K562 (cell line): ENCODE measurements around the gene DTNB. TPM values are rescaled to one million over a fixed set of nuclear protein-coding genes. Genes with fewer than 3 reads are reported as not detected.

Experiments
- ATAC-seq: fragments of 200-7000 bp; cut with Tn5 transposase; 3 replicates; pipeline ENCODE4 v1.9.1; 2020; ENCODE audit warnings: moderate library complexity
- BruUV-seq: library from RNA; stranded (reverse); fragments of 400-500 nt; replicated peaks from 2 replicates; lab custom pipeline; 2021; lab: Mats Ljungman, UMichigan
- CTCF ChIA-PET: fragments of 300-600 bp; formaldehyde crosslinking; extraction: SDS; loops from one replicate; lab custom pipeline; 2021; ENCODE audit warnings: low intra/inter-chr PET ratio; lab: Yijun Ruan, JAX
- POLR2A ChIA-PET: fragments of 300-600, 350-650 bp; sonication (Branson Sonifier 250); formaldehyde crosslinking; extraction: SDS; loops from one replicate; lab custom pipeline; 2021; ENCODE audit warnings: antibody characterized with exemption, inconsistent platforms; lab: Yijun Ruan, JAX
- DNase-seq, 4 experiments: peaks; one replicate each; pipeline versions ENCODE4 v3.0.0 to v3.0.0-alpha.2; 2011 to 2018; ENCODE audit warnings: low spot score in 3 of 4, mixed read lengths in 3 of 4; ENCODE audit errors: extremely low read depth in 1 of 4
- FAIRE-seq: peaks from 2 replicates; lab custom pipeline; 2011; peaks lifted over from hg19 to GRCh38; lab: Jason Lieb, UNC
- H2AFZ ChIP-seq: 2 replicates; pipeline ENCODE4 v1.6.0; 2011; ENCODE audit warnings: low read depth, low read length, control low read depth, inconsistent platforms
- H3K27ac ChIP-seq: fragments of 200-600 bp; 3 replicates; pipeline ENCODE4 v1.8.0; 2011; ENCODE audit warnings: low read depth, mild to moderate bottlenecking, control low read depth, inconsistent platforms, low read length, moderate library complexity, mixed read lengths; ENCODE audit errors: extremely low read depth
- H3K27me3 ChIP-seq, 2 experiments: fragments of 300-600 bp in 1 of 2; 2 replicates in 1 of 2; 3 replicates in 1 of 2; pipeline versions ENCODE4 v1.6.0 to v1.8.0; 2011; ENCODE audit warnings: inconsistent platforms in 2 of 2, low read length in 2 of 2, mild to moderate bottlenecking in 1 of 2, mixed read lengths in 1 of 2, moderate library complexity in 1 of 2; ENCODE audit not compliant: control insufficient read depth in 2 of 2, insufficient read depth in 2 of 2
- H3K36me3 ChIP-seq: fragments of 300-600 bp; 3 replicates; pipeline ENCODE4 v1.8.0; 2011; ENCODE audit warnings: mild to moderate bottlenecking, low read length, inconsistent platforms; ENCODE audit not compliant: control insufficient read depth, insufficient read depth
- H3K4me1 ChIP-seq, 2 experiments: fragments of 200-600 bp in 1 of 2; replicated peaks in 1 of 2; 2 replicates in 1 of 2; 3 replicates in 1 of 2; pipeline versions ENCODE4 v1.5.1 to v1.8.0; 2011; ENCODE audit warnings: inconsistent platforms in 2 of 2, low read length in 2 of 2, mild to moderate bottlenecking in 1 of 2, mixed read lengths in 1 of 2, moderate library complexity in 1 of 2; ENCODE audit not compliant: control insufficient read depth in 2 of 2, insufficient read depth in 2 of 2
- H3K4me2 ChIP-seq: 2 replicates; pipeline ENCODE4 v1.6.1; 2011; ENCODE audit warnings: low read length, control low read depth, inconsistent platforms, mixed read lengths; ENCODE audit not compliant: insufficient read depth
- H3K4me3 ChIP-seq: fragments of 200-600 bp; sonication (generic), shearing (Covaris generic); 2 replicates; pipeline ENCODE4 v1.5.1; 2016; ENCODE audit warnings: control low read depth, inconsistent platforms
- H3K79me2 ChIP-seq: fragments of 200-600 bp; 3 replicates; pipeline ENCODE4 v1.8.0; 2011; ENCODE audit warnings: low read length, inconsistent platforms; ENCODE audit not compliant: control insufficient read depth, insufficient read depth
- H3K9ac ChIP-seq, 2 experiments: 2 replicates each; pipeline versions ENCODE4 v1.6.0 to v1.6.1; 2011; ENCODE audit warnings: low read depth in 2 of 2, low read length in 2 of 2, control low read depth in 1 of 2, inconsistent platforms in 1 of 2, mild to moderate bottlenecking in 1 of 2, mixed read lengths in 1 of 2; ENCODE audit not compliant: insufficient read depth in 1 of 2
- H3K9me1 ChIP-seq: one replicate; pipeline ENCODE4 v1.6.0; 2011; ENCODE audit warnings: inconsistent platforms, mild to moderate bottlenecking, low read length, moderate library complexity; ENCODE audit not compliant: control insufficient read depth, insufficient read depth
- H3K9me3 ChIP-seq: replicated peaks from 2 replicates; pipeline ENCODE4 v1.5.1; 2011; ENCODE audit warnings: low read depth, low read length, inconsistent platforms; ENCODE audit not compliant: control insufficient read depth, insufficient read depth
- H4K20me1 ChIP-seq: replicated peaks from 2 replicates; pipeline ENCODE4 v1.6.1; 2011; ENCODE audit warnings: low read length, inconsistent platforms, mixed read lengths; ENCODE audit not compliant: control insufficient read depth, insufficient read depth
- BHLHE40 ChIP-seq: IDR thresholded peaks from 2 replicates; pipeline ENCODE4 v1.6.1; 2011; ENCODE audit warnings: low read length, improper control_type of control experiment
- CHD7 ChIP-seq: fragments of 200-600 bp; sonication (generic); IDR thresholded peaks from one replicate; pipeline ENCODE4 v1.6.1; 2012; ENCODE audit warnings: mild to moderate bottlenecking, low read depth, low read length, inconsistent platforms
- KLF10 ChIP-seq: fragments of 250-450 bp; sonication (Bioruptor Pico); IDR thresholded peaks from 2 replicates; pipeline ENCODE4 v1.6.1; 2021; ENCODE audit warnings: matching md5 sums
- KLF6 ChIP-seq: fragments of 250-450 bp; sonication (Bioruptor Pico); IDR thresholded peaks from 2 replicates; pipeline ENCODE4 v1.4.0; 2020; ENCODE audit warnings: mild to moderate bottlenecking, moderate library complexity, borderline replicate concordance
- MAFK ChIP-seq: IDR thresholded peaks from 2 replicates; pipeline ENCODE4 v1.6.1; 2011; ENCODE audit warnings: low read length, improper control_type of control experiment
- OTX1 ChIP-seq: fragments of 450-650 bp; formaldehyde crosslinking; IDR thresholded peaks from 2 replicates; pipeline ENCODE4 v1.4.0; 2022; ENCODE audit warnings: mild to moderate bottlenecking
- STAG1 ChIP-seq: sonication (generic); formaldehyde crosslinking; IDR thresholded peaks from 2 replicates; pipeline ENCODE4 v1.5.0; 2020; ENCODE audit warnings: missing genetic modification reagents, borderline replicate concordance
- TARDBP ChIP-seq: fragments of 450-650 bp; IDR thresholded peaks from 2 replicates; pipeline ENCODE4 v1.6.1; 2016
- ZKSCAN8 ChIP-seq: fragments of 200-800 bp; sonication (Bioruptor generic); IDR thresholded peaks from 2 replicates; pipeline ENCODE4 v1.6.1; 2016; ENCODE audit warnings: missing genetic modification characterization, missing compliant biosample characterization
- ZNF561 ChIP-seq: fragments of 450-650 bp; formaldehyde crosslinking; conservative IDR thresholded peaks from 2 replicates; pipeline ENCODE4 v1.4.0; 2020; ENCODE audit warnings: mild to moderate bottlenecking, moderate library complexity
- WGBS: fragments of 100-300 bp; shearing (Covaris generic); methylation state at CpG from one replicate; pipeline ENCODE4 v1.1.6; 2016; ENCODE audit warnings: low coverage, mixed read lengths; ENCODE audit not compliant: insufficient coverage; ENCODE audit errors: missing lambda C conversion rate; 5-methylcytosine and 5-hydroxymethylcytosine counted together
- in situ Hi-C: fragments of 300-500 bp; cut with MboI; formaldehyde crosslinking; loops from 4 replicates; pipeline ENCODE4 v1.15.0; 2018; ENCODE audit warnings: inconsistent platforms, mixed read lengths
- intact Hi-C: fragments of 100-400 bp; cut with micrococcal nuclease; formaldehyde crosslinking; loops from 2 replicates; pipeline ENCODE4 v1.14.2; 2022
- polyA plus RNA-seq, 8 experiments: library from polyadenylated mRNA; depleted of rRNA in 4 of 8; stranded (reverse) in 5 of 8; unstranded in 3 of 8; fragments of >200 nt; fragmentation: Nextera tagmentation in 2 of 8; fragmentation: Illumina TruSeq in 1 of 8; extraction: Ambion mirVana in 2 of 8; extraction: Trizol in 1 of 8; gene quantifications; 2 replicates each; pipeline versions ENCODE4 v1.2.1 to v1.2.3, GENCODE V29; 2011 to 2014; ENCODE audit warnings: inconsistent platforms in 1 of 8, missing spikeins in 1 of 8
- total RNA-seq, 7 experiments: library from RNA; depleted of rRNA in 6 of 7; stranded (reverse); fragments of >200 nt in 6 of 7; fragmentation: Illumina TruSeq in 2 of 7; extraction: Trizol in 2 of 7; gene quantifications; 2 replicates each; pipeline versions ENCODE4 v1.2.1 to v1.2.3, GENCODE V29; 2011 to 2021; ENCODE audit warnings: low replicate concordance in 1 of 7

DTNB gene
- total and polyA plus RNA-seq, 9 of the 15 experiments (the other 6 are each of a cell fraction or from before 2014, with no cell fraction given): 0.18 to 2.0 (median 0.77) TPM; not detected in 2

DNA sequence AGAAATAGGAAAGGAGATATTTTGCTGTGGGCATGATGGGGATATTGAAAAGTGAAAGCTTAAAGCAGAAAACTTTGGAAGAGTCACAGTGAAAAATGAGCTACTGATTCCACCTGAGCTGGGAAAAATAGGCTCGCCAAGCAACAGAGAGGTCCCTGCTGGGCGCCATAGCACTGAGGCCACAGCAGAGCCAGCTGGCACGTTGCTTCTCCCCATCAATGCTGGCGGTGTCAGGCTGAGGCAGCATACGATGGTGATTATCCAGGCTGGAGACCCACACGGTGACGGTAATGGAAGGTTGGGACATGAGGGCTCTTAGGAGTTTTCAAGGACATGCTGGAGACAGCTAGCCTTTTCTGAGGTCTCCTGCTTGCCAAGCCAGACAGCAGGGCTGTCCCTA is 25.8 kb upstream of the DTNB start:
- H3K4me1 ChIP-seq: no peaks in the 10 kb centered on the region
- no peak for DNase-seq
- no peak overlapping the region for H2AFZ ChIP-seq
- TF ChIP-seq STAG1 (CRISPR knock-in tag) (no peak), CHD7 (no peak), OTX1 (no peak), TARDBP (no peak), MAFK (no peak), KLF6 (no peak), BHLHE40 (no peak), ZNF561 (CRISPR knock-in tag) (no peak), KLF10 (CRISPR knock-in tag) (no peak), ZKSCAN8 (CRISPR knock-in tag) (no peak)
- TF ChIP-seq, all 486 proteins: peak for 0
- H3K9me1 ChIP-seq: no peaks in the 10 kb centered on the region
- FAIRE-seq: no peak
- H3K27ac ChIP-seq: no peak overlapping the region
- ChIA-PET POLR2A (interaction anchor here (1.1 to 1.5 kb wide), 2 partner anchors 9 to 11 kb away, joined by 4 to 7 read pairs; no protein-coding TSS in a partner anchor), CTCF (interaction anchor here (1.8 kb wide), 1 partner anchor 92 kb away, joined by 7 read pairs; no protein-coding TSS in a partner anchor)
- no peak overlapping the region for H3K4me3 ChIP-seq
- in situ Hi-C loops (no loop called here), intact Hi-C loops (no loop called here)
- WGBS: 1% methylated on average over 7 of the region's 7 CpGs
- no peaks in the 10 kb centered on the region for H3K79me2 ChIP-seq
- H4K20me1 ChIP-seq: peaks cover 6% of the 10 kb centered on the region; the same call in 1 of the 2 replicates
- no TSS peak for BruUV-seq
- peaks cover 23 to 30% of the 10 kb centered on the region in 2 experiments; a peak in 4 of 5 replicates for H3K27me3 ChIP-seq
- no peak overlapping the region for H3K4me2 ChIP-seq
- no peaks in the 10 kb centered on the region for H3K9me3 ChIP-seq
- peak overlapping the region in 1 of 2 experiments; percentile 65; a peak in 1 of 4 replicates for H3K9ac ChIP-seq
- no peaks in the 10 kb centered on the region for H3K36me3 ChIP-seq
- no peak for ATAC-seq
